MM.1S (cell line): ENCODE results near the gene OGFOD1.

Experiments used
- DNase-seq: peaks from one replicate; pipeline ENCODE4 v3.0.0-alpha.2; 2015
- H2AFZ ChIP-seq: fragments of 300-600 bp; sonication (generic); 2 replicates; pipeline ENCODE4 v1.6.0; 2016; ENCODE audit warnings: antibody characterized with exemption, low read length
- H3F3A ChIP-seq: fragments of 300-600 bp; sonication (generic); 2 replicates; pipeline ENCODE4 v1.6.1; 2016; ENCODE audit warnings: mild to moderate bottlenecking, antibody characterized with exemption, low read length, moderate library complexity, mixed read lengths; ENCODE audit not compliant: insufficient read depth
- H3K27ac ChIP-seq: fragments of 300-600 bp; sonication (generic); 2 replicates; pipeline ENCODE4 v1.5.1; 2016; ENCODE audit warnings: mild to moderate bottlenecking, low read length
- H3K27me3 ChIP-seq: fragments of 300-600 bp; sonication (generic); replicated peaks from 2 replicates; pipeline ENCODE4 v1.6.0; 2016; ENCODE audit warnings: low read length; ENCODE audit not compliant: insufficient read depth
- H3K36me3 ChIP-seq: fragments of 300-600 bp; sonication (generic); replicated peaks from 2 replicates; pipeline ENCODE4 v1.6.1; 2016; ENCODE audit warnings: mild to moderate bottlenecking, low read length, mixed read lengths; ENCODE audit not compliant: insufficient read depth
- H3K4me1 ChIP-seq: fragments of 300-600 bp; sonication (generic); 2 replicates; pipeline ENCODE4 v1.6.1; 2016; ENCODE audit warnings: low read length, mixed read lengths
- H3K4me2 ChIP-seq: fragments of 300-600 bp; sonication (generic); 2 replicates; pipeline ENCODE4 v1.6.0; 2016; ENCODE audit warnings: low read depth, low read length
- H3K4me3 ChIP-seq: fragments of 300-600 bp; sonication (generic); 2 replicates; pipeline ENCODE4 v1.5.1; 2016; ENCODE audit warnings: low read length, mixed read lengths
- H3K79me2 ChIP-seq: fragments of 300-600 bp; sonication (generic); 2 replicates; pipeline ENCODE4 v1.6.1; 2016; ENCODE audit warnings: mixed run types, low read length, mixed read lengths
- H3K9ac ChIP-seq: fragments of 300-600 bp; sonication (generic); 2 replicates; pipeline ENCODE4 v1.6.1; 2016; ENCODE audit warnings: low read length, mixed read lengths
- H3K9me2 ChIP-seq: fragments of 300-600 bp; sonication (generic); replicated peaks from 2 replicates; pipeline ENCODE4 v1.6.1; 2016; ENCODE audit warnings: mild to moderate bottlenecking, low read length, mixed read lengths; ENCODE audit not compliant: insufficient read depth
- H3K9me3 ChIP-seq: fragments of 300-600 bp; sonication (generic); replicated peaks from 2 replicates; pipeline ENCODE4 v1.6.1; 2016; ENCODE audit warnings: mild to moderate bottlenecking, low read length, mixed read lengths; ENCODE audit not compliant: insufficient read depth
- H4K20me1 ChIP-seq: fragments of 300-600 bp; sonication (generic); 2 replicates; pipeline ENCODE4 v1.6.1; 2016; ENCODE audit warnings: mild to moderate bottlenecking, low read length, moderate library complexity, mixed read lengths; ENCODE audit not compliant: insufficient read depth
- EZH2 ChIP-seq: fragments of 300-600 bp; sonication (generic); optimal IDR thresholded peaks from 2 replicates; pipeline ENCODE3; 2017; ENCODE audit warnings: low read depth, mild to moderate bottlenecking, antibody characterized with exemption, low read length, mixed read lengths
- EZH2phosphoT487 ChIP-seq: fragments of 300-600 bp; sonication (generic); IDR thresholded peaks from 2 replicates; pipeline ENCODE4 v1.6.1; 2018; ENCODE audit warnings: antibody characterized with exemption, low read length
- TF ChIP-seq, protein P1 (sequence below): fragments of 300-600 bp; sonication (generic); IDR thresholded peaks from 2 replicates; pipeline ENCODE4 v1.5.1; 2016; ENCODE audit warnings: antibody characterized with exemption, low read length, mixed read lengths

The OGFOD1 gene

GRCh38 chr16:56518425-56518824, 67.1 kb downstream of the OGFOD1 start:
- H3F3A ChIP-seq = 0 out of 2 replicates have a peak, but pooled peaks cover 6% of the 10 kb centered on the region
- no peak overlapping the region for H3K27ac ChIP-seq
- no peak overlapping the region for H2AFZ ChIP-seq
- DNase-seq = no peak
- no peaks in the 10 kb centered on the region for H4K20me1 ChIP-seq
- no peaks in the 10 kb centered on the region for H3K27me3 ChIP-seq
- TF ChIP-seq EZH2 (no peak), EZH2phosphoT487 (no peak)
- TF ChIP-seq, protein P1, sequence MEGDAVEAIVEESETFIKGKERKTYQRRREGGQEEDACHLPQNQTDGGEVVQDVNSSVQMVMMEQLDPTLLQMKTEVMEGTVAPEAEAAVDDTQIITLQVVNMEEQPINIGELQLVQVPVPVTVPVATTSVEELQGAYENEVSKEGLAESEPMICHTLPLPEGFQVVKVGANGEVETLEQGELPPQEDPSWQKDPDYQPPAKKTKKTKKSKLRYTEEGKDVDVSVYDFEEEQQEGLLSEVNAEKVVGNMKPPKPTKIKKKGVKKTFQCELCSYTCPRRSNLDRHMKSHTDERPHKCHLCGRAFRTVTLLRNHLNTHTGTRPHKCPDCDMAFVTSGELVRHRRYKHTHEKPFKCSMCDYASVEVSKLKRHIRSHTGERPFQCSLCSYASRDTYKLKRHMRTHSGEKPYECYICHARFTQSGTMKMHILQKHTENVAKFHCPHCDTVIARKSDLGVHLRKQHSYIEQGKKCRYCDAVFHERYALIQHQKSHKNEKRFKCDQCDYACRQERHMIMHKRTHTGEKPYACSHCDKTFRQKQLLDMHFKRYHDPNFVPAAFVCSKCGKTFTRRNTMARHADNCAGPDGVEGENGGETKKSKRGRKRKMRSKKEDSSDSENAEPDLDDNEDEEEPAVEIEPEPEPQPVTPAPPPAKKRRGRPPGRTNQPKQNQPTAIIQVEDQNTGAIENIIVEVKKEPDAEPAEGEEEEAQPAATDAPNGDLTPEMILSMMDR = no peak
- H3K36me3 ChIP-seq = no peaks in the 10 kb centered on the region
- 0 out of 2 replicates have a peak, but pooled peaks cover 3% of the 10 kb centered on the region for H3K79me2 ChIP-seq
- H3K9me2 ChIP-seq = no peaks in the 10 kb centered on the region
- no peak overlapping the region for H3K4me2 ChIP-seq
- H3K9me3 ChIP-seq = no peaks in the 10 kb centered on the region
- H3K9ac ChIP-seq = no peak overlapping the region
- H3K4me3 ChIP-seq = no peak overlapping the region
- H3K4me1 ChIP-seq = peaks cover 6% of the 10 kb centered on the region

DNA sequence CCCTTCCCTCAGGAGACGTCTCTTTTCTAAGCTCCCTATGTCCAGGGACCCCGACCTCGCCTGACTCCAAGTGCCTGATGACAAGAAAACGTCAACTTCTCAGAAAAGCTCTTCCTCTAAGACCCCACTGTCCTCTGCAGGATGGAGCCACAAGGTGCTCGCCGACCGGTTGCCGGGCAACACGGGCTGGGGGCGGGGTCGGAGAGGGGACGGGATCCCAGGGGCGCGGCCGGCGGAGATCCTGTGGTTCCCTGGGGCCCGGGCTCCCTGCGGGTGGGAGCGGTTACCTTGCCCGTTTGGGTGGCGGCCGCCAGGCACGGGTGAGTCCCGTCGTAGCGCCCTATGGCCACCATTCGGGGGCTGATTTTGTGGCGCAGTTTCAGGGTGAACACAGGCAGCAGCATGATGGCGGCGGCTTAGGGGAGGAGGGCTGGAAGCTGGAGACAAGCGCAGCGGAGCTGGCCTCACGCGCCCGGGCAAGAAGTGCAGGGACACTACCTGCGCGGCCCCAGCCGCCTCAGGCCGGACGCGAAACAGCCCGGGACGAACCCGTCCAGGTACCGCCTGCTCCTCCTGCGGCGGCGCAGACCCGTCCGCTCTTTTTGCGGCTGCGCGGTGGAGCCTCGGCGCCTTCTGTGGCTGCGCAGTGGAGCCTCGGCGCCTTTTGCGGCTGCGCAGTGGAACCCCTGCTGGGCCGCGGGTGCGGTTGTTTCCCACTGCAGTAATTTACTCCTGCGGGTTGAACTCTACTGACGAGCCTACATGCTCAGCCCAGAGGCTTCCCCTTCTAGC, 68.3 kb downstream of the OGFOD1 start, which contains the start of gene BBS2:
Gene BBS2 (minus strand): TSS at position 566 of the 792 bp plus-strand sequence. CDS start 162 bp downstream, at position 404.
- H3K36me3 ChIP-seq = no peaks in the 10 kb centered on the region
- H3K9ac ChIP-seq = peak within 1 kb of the TSS; percentile 67
- H3K4me3 ChIP-seq = peak within 1 kb of the TSS; percentile 80
- H4K20me1 ChIP-seq = no peaks in the 10 kb centered on the region
- H3K27ac ChIP-seq = peak within 1 kb of the TSS; percentile 54; the same call in 1 of the 2 replicates
- peak; percentile 96 for DNase-seq
- H3K27me3 ChIP-seq = no peaks in the 10 kb centered on the region
- no peaks in the 10 kb centered on the region for H3K9me2 ChIP-seq
- peak within 1 kb of the TSS; percentile 85 for H3K4me2 ChIP-seq
- H3K79me2 ChIP-seq = 0 out of 2 replicates have a peak, but pooled peaks cover 3% of the 10 kb centered on the region
- 0 out of 2 replicates have a peak, but pooled peaks cover 6% of the 10 kb centered on the region for H3F3A ChIP-seq
- TF ChIP-seq EZH2phosphoT487 (no peak), EZH2 (no peak)
- TF ChIP-seq, protein P1 = no peak
- peak within 1 kb of the TSS; percentile 94 for H2AFZ ChIP-seq
- H3K9me3 ChIP-seq = no peaks in the 10 kb centered on the region
- H3K4me1 ChIP-seq = peaks cover 6% of the 10 kb centered on the region

- Histone ChIP-seq H3K9ac (no peak overlapping the region; the same call in 1 of the 2 replicates), H3K4me3 (peak overlapping the region; percentile 80), H3K79me2 (0 out of 2 replicates have a peak, but pooled peaks cover 3% of the 10 kb centered on the region), H3K36me3 (no peaks in the 10 kb centered on the region), H3K4me1 (peaks cover 6% of the 10 kb centered on the region), H3K9me3 (no peaks in the 10 kb centered on the region), H3K9me2 (no peaks in the 10 kb centered on the region), H4K20me1 (no peaks in the 10 kb centered on the region), H3K27ac (no peak overlapping the region), H3K27me3 (no peaks in the 10 kb centered on the region), H2AFZ (peak overlapping the region; percentile 94), H3K4me2 (peak overlapping the region; percentile 85), H3F3A (0 out of 2 replicates have a peak, but pooled peaks cover 6% of the 10 kb centered on the region)
- DNase-seq = no peak
- TF ChIP-seq, protein P1 = no peak
- TF ChIP-seq EZH2phosphoT487 (no peak), EZH2 (no peak)
These were observed 68.9 kb downstream of the OGFOD1 start for GRCh38 chr16:56520251-56520577.
